Neural progenitor cell (in vitro differentiated cells): ENCODE data around the gene UNC13B. TPM values are rescaled to one million over a fixed set of nuclear protein-coding genes. Genes with fewer than 3 reads are reported as not detected.

ENCODE experiments used
- DNase-seq: peaks from one replicate; pipeline ENCODE4 v3.0.0-alpha.2; 2016; ENCODE audit warnings: low spot score
- H2AFZ ChIP-seq: fragments of 200-600 bp; sonication (generic); replicated peaks from 2 replicates; pipeline ENCODE4 v1.6.1; 2016; ENCODE audit warnings: antibody characterized with exemption
- H3F3A ChIP-seq: fragments of 200-600 bp; sonication (generic); 2 replicates; pipeline ENCODE4 v1.6.1; 2016; ENCODE audit warnings: antibody characterized with exemption, low read depth
- H3K27ac ChIP-seq: fragments of 200-600 bp; sonication (generic); 2 replicates; pipeline ENCODE4 v1.5.1; 2016; ENCODE audit warnings: mild to moderate bottlenecking
- H3K27me3 ChIP-seq: fragments of 200-600 bp; sonication (generic); 2 replicates; pipeline ENCODE4 v1.6.1; 2016; ENCODE audit warnings: mild to moderate bottlenecking, moderate library complexity
- H3K36me3 ChIP-seq: fragments of 200-600 bp; sonication (generic); 2 replicates; pipeline ENCODE4 v1.5.1; 2016
- H3K4me1 ChIP-seq: fragments of 200-600 bp; sonication (generic); 2 replicates; pipeline ENCODE4 v1.6.1; 2016; ENCODE audit warnings: mixed run types
- H3K4me2 ChIP-seq: fragments of 200-600 bp; sonication (generic); 2 replicates; pipeline ENCODE4 v1.6.1; 2016
- H3K4me3 ChIP-seq: fragments of 200-600 bp; sonication (generic); 2 replicates; pipeline ENCODE4 v1.5.1; 2016
- H3K79me2 ChIP-seq: fragments of 200-600 bp; sonication (generic); 2 replicates; pipeline ENCODE4 v1.6.1; 2016; ENCODE audit warnings: low read depth
- H3K9ac ChIP-seq: fragments of 200-600 bp; sonication (generic); 2 replicates; pipeline ENCODE4 v1.6.1; 2016
- H3K9me3 ChIP-seq: fragments of 200-600 bp; sonication (generic); 2 replicates; pipeline ENCODE4 v1.5.1; 2016; ENCODE audit warnings: low read depth
- H4K20me1 ChIP-seq: fragments of 200-600 bp; sonication (generic); 2 replicates; pipeline ENCODE4 v1.6.1; 2016; ENCODE audit warnings: low read depth
- H3K27ac Mint-ChIP-seq: 3 replicates; pipeline ENCODE4 v1.8.0; 2021; ENCODE audit warnings: mixed read lengths
- H3K27me3 Mint-ChIP-seq: 2 replicates; pipeline ENCODE4 v1.8.0; 2022; ENCODE audit warnings: low read depth, mild to moderate bottlenecking, inconsistent platforms, moderate library complexity, mixed read lengths; ENCODE audit not compliant: insufficient read depth
- H3K36me3 Mint-ChIP-seq: 3 replicates; pipeline ENCODE4 v1.8.0; 2021; ENCODE audit warnings: mixed read lengths
- H3K4me1 Mint-ChIP-seq: 3 replicates; pipeline ENCODE4 v1.8.0; 2021; ENCODE audit warnings: mixed read lengths
- H3K4me3 Mint-ChIP-seq: 3 replicates; pipeline ENCODE4 v1.8.0; 2021; ENCODE audit warnings: mild to moderate bottlenecking, moderate library complexity, mixed read lengths
- H3K9me3 Mint-ChIP-seq: 3 replicates; pipeline ENCODE4 v1.8.0; 2020; ENCODE audit warnings: mixed read lengths
- EZH2 ChIP-seq: fragments of 200-600 bp; sonication (generic); IDR thresholded peaks from 2 replicates; pipeline ENCODE4 v1.6.1; 2017; ENCODE audit warnings: antibody characterized with exemption, mild to moderate bottlenecking, moderate library complexity
- EZH2phosphoT487 ChIP-seq: fragments of 200-600 bp; sonication (generic); IDR thresholded peaks from 2 replicates; pipeline ENCODE4 v1.6.1; 2017; ENCODE audit warnings: antibody characterized with exemption
- total RNA-seq: library from RNA; depleted of rRNA; stranded (reverse); fragments of >200 nt; gene quantifications from 2 replicates; pipeline ENCODE4 v1.2.3, GENCODE V29; 2015; ENCODE audit warnings: low replicate concordance
- TF ChIP-seq, protein P1 (sequence below): fragments of 200-600 bp; sonication (generic); IDR thresholded peaks from 2 replicates; pipeline ENCODE4 v1.5.1; 2017; ENCODE audit warnings: antibody characterized with exemption, mild to moderate bottlenecking

UNC13B gene
- total RNA-seq, 1 donor from 2014 or later: 40.7 TPM

- Histone ChIP-seq H3K9ac (no peak overlapping the region), H3K79me2 (no peaks in the 10 kb centered on the region), H3K4me2 (peak overlapping the region; percentile 69), H3K9me3 (no peaks in the 10 kb centered on the region), H2AFZ (no peak overlapping the region), H3K36me3 (no peaks in the 10 kb centered on the region), H3K27ac (peak overlapping the region; percentile 96), H3K4me3 (peak overlapping the region; percentile 20), H3K27me3 (no peaks in the 10 kb centered on the region), H4K20me1 (no peaks in the 10 kb centered on the region), H3K4me1 (peaks cover 52% of the 10 kb centered on the region), H3F3A (peaks cover 33% of the 10 kb centered on the region)
- peaks cover 30% of the 10 kb centered on the region for H3K4me1 Mint-ChIP-seq
- peak overlapping the region; percentile 11 for H3K4me3 Mint-ChIP-seq
- DNase-seq: peak; percentile 75
- H3K36me3 Mint-ChIP-seq: peaks cover 5% of the 10 kb centered on the region
- TF ChIP-seq, protein P1, sequence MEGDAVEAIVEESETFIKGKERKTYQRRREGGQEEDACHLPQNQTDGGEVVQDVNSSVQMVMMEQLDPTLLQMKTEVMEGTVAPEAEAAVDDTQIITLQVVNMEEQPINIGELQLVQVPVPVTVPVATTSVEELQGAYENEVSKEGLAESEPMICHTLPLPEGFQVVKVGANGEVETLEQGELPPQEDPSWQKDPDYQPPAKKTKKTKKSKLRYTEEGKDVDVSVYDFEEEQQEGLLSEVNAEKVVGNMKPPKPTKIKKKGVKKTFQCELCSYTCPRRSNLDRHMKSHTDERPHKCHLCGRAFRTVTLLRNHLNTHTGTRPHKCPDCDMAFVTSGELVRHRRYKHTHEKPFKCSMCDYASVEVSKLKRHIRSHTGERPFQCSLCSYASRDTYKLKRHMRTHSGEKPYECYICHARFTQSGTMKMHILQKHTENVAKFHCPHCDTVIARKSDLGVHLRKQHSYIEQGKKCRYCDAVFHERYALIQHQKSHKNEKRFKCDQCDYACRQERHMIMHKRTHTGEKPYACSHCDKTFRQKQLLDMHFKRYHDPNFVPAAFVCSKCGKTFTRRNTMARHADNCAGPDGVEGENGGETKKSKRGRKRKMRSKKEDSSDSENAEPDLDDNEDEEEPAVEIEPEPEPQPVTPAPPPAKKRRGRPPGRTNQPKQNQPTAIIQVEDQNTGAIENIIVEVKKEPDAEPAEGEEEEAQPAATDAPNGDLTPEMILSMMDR: no peak
- TF ChIP-seq EZH2: no peak
- no peak for TF ChIP-seq EZH2phosphoT487
- no peaks in the 10 kb centered on the region for H3K27me3 Mint-ChIP-seq
- no peaks in the 10 kb centered on the region for H3K9me3 Mint-ChIP-seq
- H3K27ac Mint-ChIP-seq: peak overlapping the region; percentile 96
Observed at GRCh38 chr9:35293376-35293964, 131.7 kb downstream of the UNC13B start.

- no peaks in the 10 kb centered on the region for H3K27me3 ChIP-seq
- H3K9me3 ChIP-seq: no peaks in the 10 kb centered on the region
- H3K36me3 Mint-ChIP-seq: peaks cover 5% of the 10 kb centered on the region
- no peaks in the 10 kb centered on the region for H3K27me3 Mint-ChIP-seq
- DNase-seq: peak; percentile 50
- no peaks in the 10 kb centered on the region for H4K20me1 ChIP-seq
- no peaks in the 10 kb centered on the region for H3K79me2 ChIP-seq
- no peak for TF ChIP-seq EZH2
- TF ChIP-seq, protein P1: no peak
- TF ChIP-seq EZH2phosphoT487: no peak
- H2AFZ ChIP-seq: no peak overlapping the region
- H3K9ac ChIP-seq: no peak overlapping the region
- peak overlapping the region; percentile 20 for H3K4me3 ChIP-seq
- H3K4me1 Mint-ChIP-seq: peaks cover 30% of the 10 kb centered on the region
- H3K4me2 ChIP-seq: peak overlapping the region; percentile 69
- H3F3A ChIP-seq: peaks cover 33% of the 10 kb centered on the region
- peak overlapping the region; percentile 96 for H3K27ac Mint-ChIP-seq
- peaks cover 52% of the 10 kb centered on the region for H3K4me1 ChIP-seq
- no peak overlapping the region for H3K4me3 Mint-ChIP-seq
- H3K9me3 Mint-ChIP-seq: no peaks in the 10 kb centered on the region
- peak overlapping the region; percentile 96 for H3K27ac ChIP-seq
- H3K36me3 ChIP-seq: no peaks in the 10 kb centered on the region
Observed at GRCh38 chr9:35294066-35294465, 132.3 kb downstream of the UNC13B start.

DNA sequence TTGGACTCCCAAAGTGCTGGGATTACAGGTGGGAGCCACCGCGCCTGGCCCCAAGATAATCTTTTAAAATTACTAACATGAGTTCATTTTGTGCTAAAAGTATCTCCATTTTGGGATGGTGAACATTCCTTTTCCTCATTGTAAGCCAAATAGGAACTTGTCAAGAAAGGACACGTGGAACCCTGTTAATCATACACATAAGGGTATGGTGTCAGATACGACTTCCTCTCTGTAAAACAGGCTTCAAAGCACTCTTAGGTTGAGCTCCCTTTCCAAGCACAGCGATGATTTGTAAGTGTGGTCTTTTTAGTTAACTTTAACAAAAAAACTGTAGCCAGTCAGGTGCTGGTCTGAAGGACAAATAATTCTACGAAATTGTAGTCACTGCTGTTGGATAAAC lies 132.7 kb downstream of the UNC13B start:
- no peak overlapping the region for H3K4me3 ChIP-seq
- Mint-ChIP-seq H3K27me3 (no peaks in the 10 kb centered on the region), H3K4me3 (no peak overlapping the region)

More for the DNA sequence above, 132.7 kb downstream of the UNC13B start:
- DNase-seq: peak; percentile 8
- Mint-ChIP-seq H3K27ac (no peak overlapping the region), H3K36me3 (peaks cover 5% of the 10 kb centered on the region), H3K4me1 (peaks cover 30% of the 10 kb centered on the region), H3K9me3 (no peaks in the 10 kb centered on the region)
- H3K36me3 ChIP-seq: no peaks in the 10 kb centered on the region
- TF ChIP-seq, protein P1: no peak
- TF ChIP-seq EZH2phosphoT487 (no peak), EZH2 (no peak)
- H4K20me1 ChIP-seq: no peaks in the 10 kb centered on the region
- H3K9me3 ChIP-seq: no peaks in the 10 kb centered on the region
- peaks cover 52% of the 10 kb centered on the region for H3K4me1 ChIP-seq
- H3K27me3 ChIP-seq: no peaks in the 10 kb centered on the region
- peaks cover 33% of the 10 kb centered on the region for H3F3A ChIP-seq
- peak overlapping the region; percentile 69 for H3K4me2 ChIP-seq
- no peak overlapping the region for H3K9ac ChIP-seq
- no peak overlapping the region for H2AFZ ChIP-seq
- peak overlapping the region; percentile 96 for H3K27ac ChIP-seq
- H3K79me2 ChIP-seq: no peaks in the 10 kb centered on the region
